OCI-LY7 (cell line): ENCODE results near the gene TC2N. TPM values are rescaled to one million over a fixed set of nuclear protein-coding genes. Genes with fewer than 3 reads are reported as not detected.

Source experiments
- BruUV-seq: library from RNA; stranded (reverse); fragments of 400-500 nt; replicated peaks from 2 replicates; lab custom pipeline; 2021; lab: Mats Ljungman, UMichigan
- CTCF ChIA-PET: fragments of 300-600 bp; sonication (Branson Sonifier 250); formaldehyde crosslinking; loops from one replicate; lab custom pipeline; 2022; ENCODE audit warnings: antibody characterized with exemption; ENCODE audit not compliant: unreplicated experiment; lab: Charles Lee
- POLR2A ChIA-PET: fragments of 300-600 bp; sonication (Branson Sonifier 250); formaldehyde crosslinking; loops from one replicate; lab custom pipeline; 2022; ENCODE audit warnings: antibody characterized with exemption; lab: Charles Lee
- DNase-seq: peaks from one replicate; pipeline ENCODE4 v3.0.0-alpha.2; 2015; ENCODE audit warnings: low spot score
- H2AFZ ChIP-seq: fragments of 200-600 bp; sonication (generic), shearing (Covaris generic); 2 replicates; pipeline ENCODE4 v1.6.1; 2014; ENCODE audit warnings: mild to moderate bottlenecking, antibody characterized with exemption, low read length, moderate library complexity
- H3K27ac ChIP-seq: fragments of 200-600 bp; sonication (generic); 2 replicates; pipeline ENCODE4 v1.5.1; 2014; ENCODE audit warnings: mixed run types, low read depth, mild to moderate bottlenecking, moderate library complexity, low read length, inconsistent platforms; ENCODE audit not compliant: poor library complexity, severe bottlenecking
- H3K36me3 ChIP-seq: fragments of 200-600 bp; sonication (generic); 2 replicates; pipeline ENCODE4 v1.6.1; 2014; ENCODE audit warnings: mild to moderate bottlenecking, antibody characterized with exemption, low read length, moderate library complexity, mixed read lengths; ENCODE audit not compliant: insufficient read depth
- H3K4me1 ChIP-seq: fragments of 200-600 bp; sonication (generic); 2 replicates; pipeline ENCODE4 v1.5.1; 2014; ENCODE audit warnings: mild to moderate bottlenecking, low read length; ENCODE audit not compliant: insufficient read depth, poor library complexity, severe bottlenecking
- H3K4me2 ChIP-seq: fragments of 200-600 bp; sonication (generic); 2 replicates; pipeline ENCODE4 v1.6.1; 2014; ENCODE audit warnings: mild to moderate bottlenecking, low read length
- H3K4me3 ChIP-seq: fragments of 200-600 bp; sonication (generic); 2 replicates; pipeline ENCODE4 v1.5.1; 2014; ENCODE audit warnings: mild to moderate bottlenecking, low read depth, low read length; ENCODE audit not compliant: poor library complexity, severe bottlenecking
- H3K79me2 ChIP-seq: fragments of 200-600 bp; sonication (generic); 2 replicates; pipeline ENCODE4 v1.6.1; 2016; ENCODE audit warnings: low read depth, mild to moderate bottlenecking, low read length, moderate library complexity, mixed read lengths; ENCODE audit not compliant: insufficient read depth
- H3K9me2 ChIP-seq: fragments of 200-600 bp; sonication (generic); 2 replicates; pipeline ENCODE4 v1.6.1; 2016; ENCODE audit warnings: mild to moderate bottlenecking, low read length, mixed read lengths; ENCODE audit not compliant: insufficient read depth
- H3K9me3 ChIP-seq: fragments of 200-600 bp; sonication (generic); 2 replicates; pipeline ENCODE4 v1.6.1; 2014; ENCODE audit warnings: mild to moderate bottlenecking, mixed run types, low read length, mixed read lengths
- H4K20me1 ChIP-seq: fragments of 200-600 bp; sonication (generic); 2 replicates; pipeline ENCODE4 v1.6.1; 2014; ENCODE audit warnings: mild to moderate bottlenecking, antibody characterized with exemption, low read length, moderate library complexity, mixed read lengths; ENCODE audit not compliant: insufficient read depth
- EZH2phosphoT487 ChIP-seq: fragments of 200-600 bp; sonication (generic); IDR thresholded peaks from 2 replicates; pipeline ENCODE4 v1.6.1; 2018; ENCODE audit warnings: low read depth, borderline replicate concordance, mild to moderate bottlenecking, mixed run types, antibody characterized with exemption, low read length, moderate library complexity, mixed read lengths
- intact Hi-C: fragments of 100-400 bp; cut with micrococcal nuclease; formaldehyde crosslinking; loops from one replicate; pipeline ENCODE4 v1.10.0; 2022; ENCODE audit not compliant: unreplicated experiment
- total RNA-seq, 2 experiments: library from RNA; depleted of rRNA in 1 of 2; stranded (reverse); fragments of >200 nt in 1 of 2; shearing (Covaris generic) in 1 of 2; gene quantifications; 2 replicates each; pipeline ENCODE4 v1.2.3, GENCODE V29; 2014 to 2022
- TF ChIP-seq, protein P1 (sequence below): fragments of 200-600 bp; sonication (generic); conservative IDR thresholded peaks from 2 replicates; pipeline ENCODE4 v1.5.1; 2014; ENCODE audit warnings: mild to moderate bottlenecking, antibody characterized with exemption, low read length, moderate library complexity, mixed read lengths

The TC2N gene
- total RNA-seq, 2 experiments from 2014 or later, result 0.57 TPM; not detected in 1

DNA sequence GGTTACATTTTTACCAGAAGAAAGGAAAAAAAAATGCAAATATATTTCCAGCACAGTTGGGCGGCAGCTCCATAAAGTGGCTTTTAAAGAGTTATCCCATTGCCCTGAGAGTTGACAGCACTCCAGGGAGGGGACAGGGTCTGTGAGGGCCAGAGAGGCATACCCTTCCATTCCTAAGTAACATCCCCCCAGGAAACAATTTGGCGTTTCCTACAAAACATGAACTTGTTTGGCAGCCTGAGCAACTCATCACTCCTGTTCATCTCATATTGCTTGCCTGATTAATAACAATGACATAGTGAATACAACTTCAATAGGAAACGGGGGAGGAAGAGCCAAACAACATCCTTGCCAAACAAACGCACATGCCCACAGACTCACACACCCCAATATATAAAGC, 23.3 kb downstream of the TC2N start:
- Histone ChIP-seq H3K4me1 (peaks cover 9% of the 10 kb centered on the region), H4K20me1 (no peaks in the 10 kb centered on the region), H3K4me2 (no peak overlapping the region), H3K9me2 (no peaks in the 10 kb centered on the region), H3K36me3 (no peaks in the 10 kb centered on the region), H2AFZ (no peak overlapping the region), H3K79me2 (no peaks in the 10 kb centered on the region), H3K9me3 (no peaks in the 10 kb centered on the region), H3K27ac (no peak overlapping the region), H3K4me3 (no peak overlapping the region)
- no peak for DNase-seq
- TF ChIP-seq, protein P1, sequence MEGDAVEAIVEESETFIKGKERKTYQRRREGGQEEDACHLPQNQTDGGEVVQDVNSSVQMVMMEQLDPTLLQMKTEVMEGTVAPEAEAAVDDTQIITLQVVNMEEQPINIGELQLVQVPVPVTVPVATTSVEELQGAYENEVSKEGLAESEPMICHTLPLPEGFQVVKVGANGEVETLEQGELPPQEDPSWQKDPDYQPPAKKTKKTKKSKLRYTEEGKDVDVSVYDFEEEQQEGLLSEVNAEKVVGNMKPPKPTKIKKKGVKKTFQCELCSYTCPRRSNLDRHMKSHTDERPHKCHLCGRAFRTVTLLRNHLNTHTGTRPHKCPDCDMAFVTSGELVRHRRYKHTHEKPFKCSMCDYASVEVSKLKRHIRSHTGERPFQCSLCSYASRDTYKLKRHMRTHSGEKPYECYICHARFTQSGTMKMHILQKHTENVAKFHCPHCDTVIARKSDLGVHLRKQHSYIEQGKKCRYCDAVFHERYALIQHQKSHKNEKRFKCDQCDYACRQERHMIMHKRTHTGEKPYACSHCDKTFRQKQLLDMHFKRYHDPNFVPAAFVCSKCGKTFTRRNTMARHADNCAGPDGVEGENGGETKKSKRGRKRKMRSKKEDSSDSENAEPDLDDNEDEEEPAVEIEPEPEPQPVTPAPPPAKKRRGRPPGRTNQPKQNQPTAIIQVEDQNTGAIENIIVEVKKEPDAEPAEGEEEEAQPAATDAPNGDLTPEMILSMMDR, result no peak
- TF ChIP-seq EZH2phosphoT487, result no peak
- BruUV-seq, result no TSS peak
- ChIA-PET CTCF (no interaction called here), POLR2A (interaction anchor here (0.5 to 0.7 kb wide), 2 partner anchors 21 to 974 kb away, joined by 3 to 4 read pairs; no protein-coding TSS in a partner anchor)
- intact Hi-C loops, result no loop called here

DNA sequence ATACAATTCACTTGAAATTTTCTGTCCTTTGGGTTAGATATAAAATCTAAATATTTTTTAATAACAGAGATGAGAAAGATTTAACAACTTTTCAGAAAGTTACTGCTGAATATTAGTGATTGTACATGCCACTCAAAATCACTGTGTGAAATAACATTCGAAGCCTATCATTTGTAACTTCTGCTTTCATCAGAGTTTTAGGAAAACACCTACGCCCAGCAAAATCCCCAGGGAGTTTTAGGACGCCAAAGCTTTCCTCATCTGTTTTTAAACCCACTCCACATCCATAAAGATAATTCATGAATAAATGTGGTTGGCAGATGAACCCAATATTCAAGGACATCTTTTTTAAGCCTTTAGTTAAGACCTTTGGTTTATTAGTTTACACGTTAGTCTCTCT, 23.9 kb downstream of the TC2N start:
- Histone ChIP-seq H3K27ac (no peak overlapping the region), H3K4me2 (no peak overlapping the region), H3K9me3 (no peaks in the 10 kb centered on the region), H2AFZ (no peak overlapping the region), H3K4me1 (peaks cover 9% of the 10 kb centered on the region), H4K20me1 (no peaks in the 10 kb centered on the region), H3K36me3 (no peaks in the 10 kb centered on the region), H3K79me2 (no peaks in the 10 kb centered on the region), H3K9me2 (no peaks in the 10 kb centered on the region), H3K4me3 (no peak overlapping the region)
- ChIA-PET CTCF (no interaction called here), POLR2A (no interaction called here)
- TF ChIP-seq EZH2phosphoT487, result no peak
- TF ChIP-seq, protein P1, result no peak
- BruUV-seq, result no TSS peak
- intact Hi-C loops, result no loop called here
- no peak for DNase-seq

DNA sequence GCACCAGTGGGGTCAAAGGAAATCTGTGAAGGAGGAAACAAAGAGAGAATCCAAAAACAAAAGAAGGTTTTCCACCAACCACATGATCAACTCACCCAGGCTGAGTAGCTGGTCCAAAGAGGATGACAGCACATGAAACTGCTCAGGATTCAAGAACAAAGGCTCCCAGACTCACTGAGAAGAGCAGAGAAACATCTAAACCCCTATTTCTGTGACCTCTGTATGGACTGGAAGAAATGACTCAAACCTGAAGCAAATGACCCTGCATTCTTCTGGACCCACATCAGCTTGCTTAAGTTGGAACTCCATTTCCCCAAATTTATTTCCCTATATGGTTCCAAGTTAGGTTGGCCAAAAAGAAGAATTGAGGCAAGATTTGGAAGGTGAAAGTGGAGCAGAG, 26.3 kb downstream of the TC2N start:
- no peaks in the 10 kb centered on the region for H3K36me3 ChIP-seq
- H3K4me2 ChIP-seq, result no peak overlapping the region
- no peaks in the 10 kb centered on the region for H3K9me3 ChIP-seq
- BruUV-seq, result no TSS peak
- ChIA-PET POLR2A (no interaction called here), CTCF (no interaction called here)
- no peak for TF ChIP-seq EZH2phosphoT487
- peaks cover 9% of the 10 kb centered on the region for H3K4me1 ChIP-seq
- intact Hi-C loops, result no loop called here
- DNase-seq, result no peak
- no peaks in the 10 kb centered on the region for H3K9me2 ChIP-seq
- no peak overlapping the region for H3K4me3 ChIP-seq
- H3K79me2 ChIP-seq, result no peaks in the 10 kb centered on the region
- no peak overlapping the region for H2AFZ ChIP-seq
- no peaks in the 10 kb centered on the region for H4K20me1 ChIP-seq
- H3K27ac ChIP-seq, result no peak overlapping the region
